8988T (cell line): ENCODE measurements around the gene TMEM45A.
"Not testable (repeated sequence)": the region's sequence is repeated elsewhere in the genome, so short reads cannot be mapped to it uniquely, and the experiment has no call there.

Source experiments
- DNase-seq: peaks from one replicate; pipeline ENCODE4 v3.0.0; 2011

The TMEM45A gene

GRCh38 chr3:100492059-100493006 lies at the start of gene TMEM45A:
TMEM45A (plus strand) TSS chr3:100492619; CDS start chr3:100555212, 62,593 bp downstream.
- DNase-seq: peak; percentile 94

DNA sequence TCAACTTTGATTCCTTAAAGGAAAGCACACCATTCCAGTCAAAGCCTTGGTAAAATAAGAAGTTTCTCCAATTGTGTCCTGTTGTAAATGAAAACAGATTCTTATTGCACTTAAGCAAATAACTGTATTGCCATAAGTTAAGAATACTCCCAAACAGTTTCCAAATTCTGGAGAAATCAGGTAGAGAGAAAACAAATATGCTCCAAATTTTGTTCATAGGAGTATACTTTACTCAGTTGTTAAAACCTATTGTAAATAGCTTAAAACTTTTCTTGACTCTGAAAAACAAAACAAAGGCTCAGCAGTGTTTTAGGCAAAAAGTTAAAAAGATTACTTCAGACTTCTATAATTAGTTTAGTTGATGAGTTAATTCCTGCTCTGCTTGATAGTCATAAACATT lies 48.7 kb upstream of the TMEM45A start:
- no peak for DNase-seq

DNA sequence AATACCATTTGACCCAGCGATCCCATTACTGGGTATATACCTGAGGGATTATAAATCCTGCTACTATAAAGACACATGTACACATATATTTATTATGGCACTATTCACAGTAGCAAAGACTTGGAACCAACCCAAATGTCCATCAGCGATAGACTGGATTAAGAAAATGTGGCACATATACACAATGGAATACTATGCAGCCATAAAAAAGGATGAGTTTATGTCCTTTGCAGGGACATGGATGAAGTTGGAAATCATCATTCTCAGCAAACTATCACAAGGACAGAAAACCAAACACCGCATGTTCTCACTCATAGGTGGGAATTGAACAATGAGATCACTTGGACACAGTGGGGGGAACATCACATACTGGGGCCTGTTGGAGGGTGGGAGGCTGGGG lies 45.4 kb upstream of the TMEM45A start:
- DNase-seq: not testable (repeated sequence)

DNA sequence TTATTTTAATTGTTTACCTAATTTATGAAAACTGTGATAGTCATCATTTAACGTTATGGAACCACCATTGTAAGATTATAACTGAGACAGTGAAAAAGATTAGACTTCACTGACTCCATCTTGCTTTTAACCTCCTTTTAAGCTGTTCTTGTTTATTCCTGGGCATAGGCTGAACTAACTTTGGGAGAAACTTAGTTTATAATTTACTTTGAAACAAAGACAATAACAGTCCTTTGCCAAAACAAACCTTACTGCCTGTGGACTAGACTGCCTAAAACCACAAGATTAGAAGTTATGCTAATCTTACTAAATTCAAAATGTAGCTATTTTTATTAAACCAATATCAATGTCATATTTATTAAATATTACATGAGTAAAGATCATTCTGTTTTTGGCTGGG lies 44.3 kb upstream of the TMEM45A start:
- no peak for DNase-seq

- no peak for DNase-seq
Measured at GRCh38 chr3:100449214-100449613, 43.2 kb upstream of the TMEM45A start.

DNA sequence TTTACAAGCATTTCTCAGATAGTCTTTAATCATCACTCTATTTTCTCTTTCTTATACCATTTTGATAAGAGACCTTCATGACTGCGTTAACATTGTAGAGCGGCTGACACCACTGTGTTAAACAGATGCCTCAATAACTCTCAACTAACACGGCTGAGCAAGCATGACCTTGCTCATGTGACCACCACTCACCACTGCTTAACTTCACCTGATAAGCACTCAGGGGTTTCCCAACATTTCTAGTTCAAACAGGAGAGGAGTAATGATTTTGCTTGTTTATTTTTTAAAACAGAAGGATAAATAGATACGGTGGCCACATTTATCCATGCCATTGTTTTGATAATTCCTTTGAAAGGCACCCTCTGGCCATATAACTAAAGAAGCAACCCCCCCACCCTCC lies 37.7 kb upstream of the TMEM45A start:
- DNase-seq: no peak

DNA sequence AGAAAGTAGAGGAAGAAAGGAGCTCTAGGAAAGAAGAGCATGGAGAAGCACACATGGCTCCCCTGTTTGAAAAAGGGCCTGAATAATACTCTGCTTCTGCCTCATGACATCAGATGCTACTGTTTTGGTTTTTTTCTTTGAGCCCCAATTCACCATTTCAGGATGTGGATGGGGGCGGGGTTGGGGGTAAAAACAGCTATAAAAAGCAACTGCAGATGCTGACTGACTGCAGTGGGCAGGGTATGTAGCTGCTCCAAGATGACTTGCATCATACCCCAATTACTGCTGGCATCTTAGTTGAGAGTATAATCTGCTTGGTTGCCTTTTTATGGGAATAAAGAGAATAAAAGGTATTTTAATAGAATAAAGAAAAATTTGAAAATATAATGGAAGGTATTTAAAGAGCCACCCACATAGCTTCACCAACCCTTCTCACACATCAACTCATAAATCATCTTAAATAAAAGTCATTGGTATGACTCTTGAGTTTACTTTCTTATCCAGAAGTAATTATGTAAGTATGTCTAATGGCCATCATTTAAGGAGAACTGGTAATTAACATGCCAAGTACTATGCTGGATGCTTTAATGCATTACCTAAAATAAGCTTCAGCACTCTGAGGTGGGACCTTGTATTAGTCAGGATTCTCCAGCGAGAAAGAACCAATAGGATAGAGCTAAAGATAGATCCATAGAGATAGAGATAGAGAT lies 36.4 kb upstream of the TMEM45A start:
- DNase-seq: no peak

DNA sequence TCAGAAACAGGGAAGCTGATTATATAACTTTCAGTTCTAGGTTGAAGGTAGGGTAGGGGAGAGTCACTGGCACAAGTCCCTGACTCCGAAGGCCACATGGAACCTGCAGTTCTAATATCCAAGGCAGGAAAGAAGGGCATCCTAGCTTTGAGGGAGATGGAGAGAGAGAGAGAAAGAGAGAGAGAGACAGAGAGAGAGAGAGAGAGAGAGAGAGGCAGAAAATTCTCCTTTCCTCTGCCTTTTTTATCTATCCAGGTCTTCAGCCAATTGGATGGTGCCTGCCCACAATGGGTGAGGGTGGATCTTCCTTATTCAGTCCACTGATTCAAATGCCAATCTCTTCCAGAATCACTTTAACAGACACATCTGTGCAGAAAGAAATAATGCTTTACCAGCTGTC lies 35.7 kb upstream of the TMEM45A start:
- DNase-seq: no peak

- DNase-seq: no peak
Measured at GRCh38 chr3:100457811-100458210, 34.6 kb upstream of the TMEM45A start.

DNA sequence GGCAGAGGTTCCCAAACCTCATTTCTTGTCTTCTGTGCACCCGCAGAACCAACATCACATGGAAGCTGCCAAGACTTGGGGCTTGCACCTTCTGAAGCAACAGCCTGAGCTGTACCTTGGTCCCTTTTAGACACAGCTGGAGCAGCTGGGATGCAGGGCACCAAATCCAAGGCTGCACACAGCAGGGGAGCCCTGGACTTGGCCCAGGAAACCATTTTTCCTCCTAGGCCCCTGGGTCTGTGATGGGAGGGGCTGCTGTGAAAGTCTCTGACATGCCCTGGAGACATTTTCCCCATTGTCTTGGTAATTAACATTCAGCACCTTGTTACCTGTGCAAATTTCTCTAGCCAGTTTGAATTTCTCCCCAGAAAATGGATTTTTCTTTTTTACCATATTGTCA lies 33.6 kb upstream of the TMEM45A start:
- no peak for DNase-seq

- no peak for DNase-seq
Measured at GRCh38 chr3:100463002-100463401, 29.4 kb upstream of the TMEM45A start.

DNA sequence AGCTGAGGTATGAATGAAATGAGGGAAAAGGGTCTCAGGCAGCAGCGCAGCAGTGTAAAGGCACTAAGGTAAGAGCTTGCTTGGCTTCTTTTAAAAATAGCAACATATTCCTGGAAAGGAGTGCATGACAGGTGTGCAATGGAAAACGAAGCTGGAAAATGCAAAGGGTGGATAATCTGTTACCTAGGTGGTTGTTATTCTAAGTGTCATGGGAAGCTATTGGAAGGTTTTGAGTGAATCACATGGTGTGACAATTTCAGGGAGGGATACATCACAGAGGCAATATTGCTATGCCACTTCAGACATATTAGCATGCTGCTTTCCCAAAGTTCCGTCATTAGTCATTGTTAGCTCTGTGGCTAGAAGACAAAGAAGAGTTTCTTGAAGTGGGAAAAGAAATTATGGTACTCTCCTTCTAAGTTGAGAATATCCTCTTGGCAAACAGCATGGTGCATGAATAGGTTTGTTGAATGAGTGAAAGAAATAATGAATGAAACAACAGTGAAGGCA lies 28.7 kb upstream of the TMEM45A start:
- DNase-seq: no peak

DNA sequence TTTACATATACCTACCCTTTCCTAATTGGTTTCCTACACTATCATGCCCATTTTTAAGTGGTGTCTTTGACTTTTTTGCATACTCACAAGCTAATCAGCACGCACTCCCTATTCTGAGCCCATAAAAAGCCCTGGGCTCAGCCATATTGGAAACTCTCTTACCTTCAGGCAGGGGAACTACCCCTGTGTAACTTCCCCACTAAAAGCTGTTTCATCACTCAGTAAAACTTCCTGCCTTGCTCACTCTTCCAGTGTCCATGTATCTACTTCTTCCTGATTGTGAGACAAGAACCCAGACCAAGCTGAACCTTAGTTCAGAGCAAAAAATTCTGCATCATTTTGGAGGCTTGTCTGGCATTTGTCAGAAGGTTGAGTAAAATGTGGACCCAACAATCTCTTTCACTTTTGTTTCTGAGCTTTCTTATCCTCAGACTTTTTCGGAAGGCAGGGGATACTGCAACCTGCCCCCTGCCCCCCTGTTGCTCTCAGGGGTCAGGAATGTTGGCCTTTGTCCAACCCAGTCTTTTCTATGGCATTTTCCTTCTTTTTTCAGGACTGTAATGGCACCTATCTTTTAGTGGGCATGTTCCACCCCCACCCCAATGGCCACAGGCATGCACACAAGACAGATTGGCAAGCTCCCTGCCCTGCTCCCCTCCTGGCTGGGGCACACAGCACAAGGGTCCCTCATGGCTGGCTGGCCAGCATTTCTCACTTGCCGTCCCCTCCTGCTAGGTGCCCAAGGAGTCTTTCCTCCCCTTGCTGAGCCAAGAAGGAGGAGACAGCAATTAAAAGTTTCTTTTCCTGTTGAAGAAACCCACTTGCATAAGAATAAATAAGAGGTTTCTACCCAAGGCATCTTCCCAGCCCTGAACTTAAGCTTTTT lies 26.3 kb upstream of the TMEM45A start:
- DNase-seq: no peak

DNA sequence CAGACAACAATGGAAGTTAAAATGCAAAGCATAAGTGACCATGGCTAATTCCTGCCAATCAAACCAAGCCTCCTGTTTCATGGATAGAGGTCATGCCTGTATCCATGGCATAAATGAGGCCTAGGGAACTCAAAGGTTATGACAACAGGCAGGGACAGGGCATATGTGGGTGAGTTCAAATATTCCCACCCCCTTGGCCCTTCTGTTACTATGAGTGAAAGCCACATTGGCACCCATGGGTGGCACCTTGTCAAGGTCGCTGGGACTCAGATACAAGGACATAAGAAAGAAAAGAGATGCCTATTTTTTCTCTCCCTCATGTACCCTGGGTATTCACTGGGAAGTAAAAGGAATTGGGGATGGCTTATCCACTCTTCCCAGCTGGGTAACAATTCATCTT lies 25.3 kb upstream of the TMEM45A start:
- no peak for DNase-seq

DNA sequence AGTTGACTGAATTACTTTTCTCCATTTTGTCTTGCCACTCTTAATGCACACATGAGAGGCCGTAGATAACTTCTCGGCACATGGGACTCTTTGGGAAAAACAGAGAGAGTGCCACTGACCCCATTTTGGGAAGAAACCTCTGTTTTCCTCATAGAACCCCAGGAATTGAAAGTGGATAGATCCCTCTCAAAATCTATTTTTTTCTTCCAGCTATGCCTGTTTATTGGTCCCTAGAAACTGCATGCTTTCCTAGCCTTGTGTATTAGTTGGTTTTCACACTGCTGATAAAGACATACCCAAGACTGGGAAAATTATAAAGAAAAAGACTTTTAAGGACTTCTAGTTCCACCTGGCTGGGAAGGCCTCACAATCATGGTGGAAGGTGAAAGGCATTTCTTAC lies 23.7 kb upstream of the TMEM45A start:
- no peak for DNase-seq

GRCh38 chr3:100470951-100471350 lies 21.5 kb upstream of the TMEM45A start:
- no peak for DNase-seq

DNA sequence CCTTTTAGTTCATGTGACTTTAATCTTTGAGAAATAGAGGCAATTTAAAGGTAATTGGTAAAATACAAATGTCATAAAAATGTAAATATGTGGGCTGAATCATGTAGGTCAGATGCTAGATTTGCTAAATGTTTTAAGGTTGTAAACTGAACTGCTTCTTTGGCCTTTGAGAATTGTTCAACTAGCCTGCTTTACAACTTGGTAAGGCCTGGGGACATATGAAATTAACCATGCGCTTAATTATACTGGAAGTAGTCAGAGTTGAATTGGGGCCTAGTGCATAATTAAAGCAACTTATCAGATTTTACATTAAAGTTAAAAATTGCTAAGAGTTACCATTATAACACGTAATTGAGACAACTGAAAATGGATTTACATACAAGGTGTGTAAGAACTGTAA lies 21.0 kb upstream of the TMEM45A start:
- DNase-seq: no peak

DNA sequence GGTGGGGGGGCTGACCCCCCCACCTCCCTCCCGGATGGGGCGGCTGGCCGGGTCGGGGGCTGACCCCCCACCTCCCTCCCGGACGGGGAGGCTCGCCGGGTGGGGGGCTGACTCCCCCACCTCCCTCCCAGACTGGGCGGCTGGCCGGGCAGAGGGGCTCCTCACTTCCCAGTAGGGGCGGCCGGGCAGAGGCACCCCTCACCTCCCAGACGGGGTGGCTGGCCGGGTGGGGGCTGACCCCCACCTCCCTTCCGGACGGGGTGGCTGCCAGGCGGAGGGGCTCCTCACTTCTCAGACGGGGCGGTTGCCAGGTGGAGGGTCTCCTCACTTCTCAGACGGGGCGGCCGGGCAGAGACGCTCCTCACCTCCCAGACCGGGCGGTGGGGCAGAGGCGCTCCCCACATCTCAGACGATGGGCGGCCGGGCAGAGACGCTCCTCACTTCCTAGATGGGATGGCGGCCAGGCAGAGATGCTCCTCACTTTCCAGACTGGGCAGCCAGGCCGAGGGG lies 14.5 kb upstream of the TMEM45A start:
- DNase-seq: not testable (repeated sequence)

- DNase-seq: not testable (repeated sequence)
Measured at GRCh38 chr3:100478521-100478920, 13.9 kb upstream of the TMEM45A start.

DNA sequence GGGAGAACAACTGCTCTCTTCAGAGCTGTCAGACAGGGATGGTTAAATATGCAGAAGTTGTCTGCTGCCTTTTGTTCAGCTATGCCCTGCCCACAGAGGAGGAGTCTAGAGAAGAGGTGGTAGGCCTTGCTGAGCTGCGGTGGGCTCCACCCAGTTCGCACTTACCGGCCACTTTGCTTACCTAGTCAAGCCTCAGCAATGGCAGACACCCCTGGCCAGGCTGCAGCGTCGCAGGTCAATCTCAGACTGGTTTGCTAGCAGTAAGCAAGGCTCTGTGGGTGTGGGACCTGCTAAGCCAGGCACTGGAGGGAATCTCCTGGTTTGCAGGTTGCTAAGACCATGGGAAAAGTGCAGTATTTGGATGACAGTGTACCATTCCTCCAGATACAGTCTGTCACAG lies 12.3 kb upstream of the TMEM45A start:
- DNase-seq: no peak

DNA sequence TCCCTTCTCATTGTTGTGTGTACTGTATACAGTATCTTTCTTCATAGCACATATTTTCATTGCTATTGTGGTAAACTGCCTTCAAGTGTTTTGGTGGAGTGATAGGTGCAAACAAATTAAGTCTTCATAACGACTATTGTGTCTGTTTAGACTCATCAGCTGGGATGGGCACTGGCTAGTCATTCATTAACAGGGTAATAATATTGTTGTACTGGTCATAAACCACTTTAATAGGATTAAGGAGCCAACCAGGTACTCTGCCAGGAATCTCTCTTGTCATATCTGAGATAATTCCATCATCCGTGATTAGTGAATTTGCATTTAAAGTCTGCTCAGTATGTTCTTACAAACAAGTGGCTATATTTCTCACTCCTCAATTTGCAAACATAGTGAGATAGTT lies 10.2 kb upstream of the TMEM45A start:
- DNase-seq: no peak

- DNase-seq: no peak
Measured at GRCh38 chr3:100483529-100483928, 8.9 kb upstream of the TMEM45A start.

GRCh38 chr3:100486808-100487207 lies 5.6 kb upstream of the TMEM45A start:
- no peak for DNase-seq
